A549 (cell line): ENCODE measurements around the gene CCDC85C. TPM values are rescaled to one million over a fixed set of nuclear protein-coding genes. Genes with fewer than 3 reads are reported as not detected.

Source experiments
- ATAC-seq, 2 experiments: fragments of 200-7000 bp in 1 of 2; fragments of >200 bp in 1 of 2; cut with Nextera tagmentation in 1 of 2; cut with Tn5 transposase in 1 of 2; 3 replicates each; pipeline versions ENCODE4 v1.8.0 to v1.9.1; 2018 to 2020; ENCODE audit warnings: mild to moderate bottlenecking in 1 of 2, moderate library complexity in 1 of 2
- CTCF ChIA-PET: fragments of 300-600 bp; sonication (Branson Sonifier 250); formaldehyde crosslinking; extraction: SDS; loops from one replicate; lab custom pipeline; 2021; ENCODE audit warnings: antibody characterized with exemption, inconsistent platforms; lab: Yijun Ruan, JAX
- POLR2A ChIA-PET: fragments of 350-600 bp; formaldehyde crosslinking; extraction: SDS; loops from one replicate; lab custom pipeline; 2021; ENCODE audit warnings: antibody characterized with exemption, inconsistent platforms; lab: Yijun Ruan, JAX
- DNase-seq, 2 experiments: peaks; one replicate each; pipeline versions ENCODE4 v3.0.0 to v3.0.0-alpha.2; 2011 to 2016; ENCODE audit warnings: low read depth in 1 of 2, low spot score in 1 of 2
- FAIRE-seq: peaks from 2 replicates; lab custom pipeline; 2011; peaks lifted over from hg19 to GRCh38; lab: Jason Lieb, UNC
- H3K27ac ChIP-seq, 2 experiments: fragments of >200 bp; sonication (Bioruptor Twin); formaldehyde crosslinking; 3 replicates each; pipeline ENCODE4 v1.5.1; 2016 to 2017
- H3K4me1 ChIP-seq: fragments of >200 bp; sonication (Bioruptor Twin); formaldehyde crosslinking; 3 replicates; pipeline ENCODE4 v1.6.1; 2016
- H3K4me2 ChIP-seq: fragments of >200 bp; sonication (Bioruptor Twin); formaldehyde crosslinking; 3 replicates; pipeline ENCODE4 v1.6.1; 2016
- H3K4me3 ChIP-seq: fragments of >200 bp; sonication (Bioruptor Twin); formaldehyde crosslinking; 3 replicates; pipeline ENCODE4 v1.5.1; 2016
- H3K9me3 ChIP-seq: fragments of >200 bp; sonication (Bioruptor Twin); formaldehyde crosslinking; 3 replicates; pipeline ENCODE4 v1.6.1; 2016
- CBX2 ChIP-seq: fragments of 200-600 bp; sonication (generic); IDR thresholded peaks from 2 replicates; pipeline ENCODE4 v1.6.1; 2016; ENCODE audit warnings: low read depth, mild to moderate bottlenecking, borderline replicate concordance
- CEBPB ChIP-seq, 2 experiments: fragments of >200 bp in 1 of 2; sonication (Bioruptor Twin) in 1 of 2; formaldehyde crosslinking in 1 of 2; IDR thresholded peaks; 2 replicates each; pipeline ENCODE4 v1.6.1; 2012 to 2016
- E2F6 ChIP-seq: IDR thresholded peaks from 2 replicates; pipeline ENCODE4 v1.6.1; 2012; ENCODE audit warnings: low read depth, borderline replicate concordance
- EP300 ChIP-seq, 2 experiments: fragments of >200 bp; sonication (Bioruptor Twin); formaldehyde crosslinking; IDR thresholded peaks; 2 replicates in 1 of 2; 3 replicates in 1 of 2; pipeline ENCODE4 v1.6.1; 2016 to 2017
- ESRRA ChIP-seq: fragments of 150-350 bp; IDR thresholded peaks from 2 replicates; pipeline ENCODE4 v1.6.1; 2014; ENCODE audit warnings: mild to moderate bottlenecking, low read length, borderline replicate concordance
- HOXB5 ChIP-seq: fragments of 250-450 bp; sonication (Bioruptor Pico); IDR thresholded peaks from 2 replicates; pipeline ENCODE4 v1.5.0; 2020; ENCODE audit warnings: mild to moderate bottlenecking, moderate library complexity
- JUNB ChIP-seq: fragments of >200 bp; sonication (Bioruptor Twin); formaldehyde crosslinking; IDR thresholded peaks from 2 replicates; pipeline ENCODE4 v1.6.1; 2016
- KDM5A ChIP-seq: fragments of 200-600 bp; sonication (generic); IDR thresholded peaks from 2 replicates; pipeline ENCODE4 v1.6.1; 2016; ENCODE audit warnings: antibody characterized with exemption, mild to moderate bottlenecking
- MAZ ChIP-seq: fragments of 150-350 bp; IDR thresholded peaks from 2 replicates; pipeline ENCODE4 v1.6.1; 2014; ENCODE audit warnings: antibody characterized with exemption, low read depth, low read length, borderline replicate concordance
- MYC ChIP-seq: IDR thresholded peaks from 2 replicates; pipeline ENCODE4 v1.6.1; 2012; ENCODE audit warnings: mild to moderate bottlenecking, inconsistent platforms, low read length, improper control_type of control experiment, borderline replicate concordance
- PHF8 ChIP-seq: fragments of 200-600 bp; sonication (generic); IDR thresholded peaks from 2 replicates; pipeline ENCODE4 v1.6.1; 2016; ENCODE audit warnings: low read depth, mild to moderate bottlenecking, antibody characterized with exemption, moderate library complexity, borderline replicate concordance
- POLR2A ChIP-seq: IDR thresholded peaks from 2 replicates; pipeline ENCODE4 v1.6.1; 2012; ENCODE audit warnings: mild to moderate bottlenecking, low read length
- RNF2 ChIP-seq: fragments of 200-600 bp; sonication (generic); IDR thresholded peaks from 2 replicates; pipeline ENCODE4 v1.6.1; 2016; ENCODE audit warnings: low read depth, mild to moderate bottlenecking, antibody characterized with exemption, moderate library complexity, borderline replicate concordance
- TP53 ChIP-seq: fragments of 250-450 bp; sonication (Bioruptor Pico); IDR thresholded peaks from 2 replicates; pipeline ENCODE4 v1.5.0; 2021; ENCODE audit warnings: mild to moderate bottlenecking, moderate library complexity
- ZFP36 ChIP-seq: fragments of 450-650 bp; IDR thresholded peaks from 2 replicates; pipeline ENCODE4 v1.6.1; 2014; ENCODE audit warnings: borderline replicate concordance; ENCODE audit not compliant: partially characterized antibody
- ZNF302 ChIP-seq: fragments of 250-450 bp; sonication (Bioruptor Pico); IDR thresholded peaks from 2 replicates; pipeline ENCODE4 v1.9.0; 2021; ENCODE audit warnings: inconsistent platforms, mild to moderate bottlenecking, moderate library complexity
- ZSCAN20 ChIP-seq: fragments of 250-450 bp; sonication (Bioruptor Pico); IDR thresholded peaks from 2 replicates; pipeline ENCODE4 v1.8.0; 2022; ENCODE audit warnings: mild to moderate bottlenecking, moderate library complexity
- WGBS: methylation state at CpG from one replicate; pipeline ENCODE4 v1.1.6; 2017; ENCODE audit errors: missing lambda C conversion rate; 5-methylcytosine and 5-hydroxymethylcytosine counted together
- polyA plus RNA-seq, 4 experiments: library from polyadenylated mRNA; depleted of rRNA in 3 of 4; stranded (reverse); fragments of >200 nt; fragmentation: RNase III in 1 of 4; extraction: RNeasy Plus Mini Kit Qiagen cat#74134 plus additional on column Dnase treatment in 1 of 4; gene quantifications; 2 replicates in 3 of 4; 3 replicates in 1 of 4; pipeline ENCODE4 v1.2.3, GENCODE V29; 2011 to 2017
- TF ChIP-seq, protein P1 (sequence below): IDR thresholded peaks from 2 replicates; pipeline ENCODE4 v1.6.1; 2012
- TF ChIP-seq, protein P2 (sequence below): fragments of 250-450 bp; sonication (Bioruptor Pico); IDR thresholded peaks from 2 replicates; pipeline ENCODE4 v1.5.0; 2020; ENCODE audit warnings: low read depth, mild to moderate bottlenecking, moderate library complexity
- TF ChIP-seq, protein P3 (sequence below): IDR thresholded peaks from 2 replicates; pipeline ENCODE4 v1.6.1; 2012

The CCDC85C gene
- polyA plus RNA-seq, 2 of the 4 experiments (the other 2 are of a cell fraction) = 11.4 to 31.4 TPM

DNA sequence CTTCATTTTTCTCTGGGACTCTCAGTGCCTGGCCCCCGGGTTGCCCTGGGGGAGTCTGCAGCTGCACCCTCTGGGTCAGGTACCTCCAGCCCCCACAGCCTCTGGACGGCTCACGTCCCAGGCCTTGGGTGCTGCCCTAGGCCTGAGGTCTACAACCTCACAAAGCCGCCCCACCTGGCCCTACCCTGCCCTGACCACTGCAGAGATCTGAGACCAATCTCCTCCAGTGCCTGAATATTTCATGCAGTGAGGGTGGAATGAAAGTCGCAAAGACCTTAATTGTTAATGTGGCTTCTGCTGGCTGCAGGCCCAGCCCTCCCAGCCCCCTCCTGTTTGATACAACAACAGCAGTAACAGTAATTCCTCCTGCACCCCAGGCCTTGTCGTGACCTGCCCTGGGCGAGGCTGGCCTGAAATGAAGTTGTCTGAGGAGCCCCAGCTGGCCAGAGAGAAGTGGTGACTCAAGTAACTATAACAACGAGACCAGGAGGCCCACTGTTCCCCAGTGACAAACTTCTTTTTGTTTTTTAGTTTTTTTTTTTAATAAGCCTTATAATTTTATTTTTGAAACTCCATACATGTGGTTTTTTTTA lies 8.8 kb upstream of the CCDC85C start:
- H3K4me1 ChIP-seq = peaks cover 5% of the 10 kb centered on the region; the same call in 1 of the 3 replicates
- CTCF ChIA-PET = interaction anchor here (0.9 to 11.6 kb wide), 2 partner anchors 9 to 15 kb away, joined by 3 to 71 read pairs; no protein-coding TSS in a partner anchor
- POLR2A ChIA-PET = no interaction called here
- H3K27ac ChIP-seq = no peak overlapping the region
- no peak for TF ChIP-seq ZNF302 (CRISPR knock-in tag)
- no peak for TF ChIP-seq KDM5A
- TF ChIP-seq, protein P1, sequence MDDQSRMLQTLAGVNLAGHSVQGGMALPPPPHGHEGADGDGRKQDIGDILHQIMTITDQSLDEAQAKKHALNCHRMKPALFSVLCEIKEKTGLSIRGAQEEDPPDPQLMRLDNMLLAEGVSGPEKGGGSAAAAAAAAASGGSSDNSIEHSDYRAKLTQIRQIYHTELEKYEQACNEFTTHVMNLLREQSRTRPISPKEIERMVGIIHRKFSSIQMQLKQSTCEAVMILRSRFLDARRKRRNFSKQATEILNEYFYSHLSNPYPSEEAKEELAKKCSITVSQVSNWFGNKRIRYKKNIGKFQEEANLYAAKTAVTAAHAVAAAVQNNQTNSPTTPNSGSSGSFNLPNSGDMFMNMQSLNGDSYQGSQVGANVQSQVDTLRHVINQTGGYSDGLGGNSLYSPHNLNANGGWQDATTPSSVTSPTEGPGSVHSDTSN = no peak
- TF ChIP-seq ESRRA = no peak
- TF ChIP-seq, all 56 proteins: peak for 0
- Histone ChIP-seq H3K9me3 (no peaks in the 10 kb centered on the region), H3K4me3 (no peak overlapping the region), H3K4me2 (no peak overlapping the region)
- ATAC-seq (no peak), FAIRE-seq (no peak), DNase-seq (no peak)
- WGBS = 75% methylated on average over 5 of the region's 8 CpGs

GRCh38 chr14:99612071-99612737 lies 8.2 kb upstream of the CCDC85C start:
- ATAC-seq (no peak), DNase-seq (no peak), FAIRE-seq (no peak)
- 72% methylated on average over 11 of the region's 11 CpGs for WGBS
- Histone ChIP-seq H3K27ac (no peak overlapping the region), H3K4me3 (no peak overlapping the region), H3K4me2 (no peak overlapping the region)
- POLR2A ChIA-PET = no interaction called here
- TF ChIP-seq, protein P1 = no peak
- TF ChIP-seq ZSCAN20 (CRISPR knock-in tag) (no peak), PHF8 (no peak), CBX2 (no peak), RNF2 (no peak), TP53 (no peak), CEBPB (IDR thresholded peaks at IDR 0.05) (no peak), ZFP36 (no peak), MYC (no peak), EP300 (IDR thresholded peaks at IDR 0.05) (no peak), MAZ (no peak), HOXB5 (CRISPR knock-in tag) (no peak), POLR2A (no peak), E2F6 (no peak), JUNB (no peak)
- TF ChIP-seq, protein P2, sequence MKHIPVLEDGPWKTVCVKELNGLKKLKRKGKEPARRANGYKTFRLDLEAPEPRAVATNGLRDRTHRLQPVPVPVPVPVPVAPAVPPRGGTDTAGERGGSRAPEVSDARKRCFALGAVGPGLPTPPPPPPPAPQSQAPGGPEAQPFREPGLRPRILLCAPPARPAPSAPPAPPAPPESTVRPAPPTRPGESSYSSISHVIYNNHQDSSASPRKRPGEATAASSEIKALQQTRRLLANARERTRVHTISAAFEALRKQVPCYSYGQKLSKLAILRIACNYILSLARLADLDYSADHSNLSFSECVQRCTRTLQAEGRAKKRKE (CRISPR knock-in tag) = no peak
- TF ChIP-seq, protein P3, sequence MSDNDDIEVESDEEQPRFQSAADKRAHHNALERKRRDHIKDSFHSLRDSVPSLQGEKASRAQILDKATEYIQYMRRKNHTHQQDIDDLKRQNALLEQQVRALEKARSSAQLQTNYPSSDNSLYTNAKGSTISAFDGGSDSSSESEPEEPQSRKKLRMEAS = no peak
- TF ChIP-seq, all 56 proteins: peak for 0
- peaks cover 5% of the 10 kb centered on the region; the same call in 1 of the 3 replicates for H3K4me1 ChIP-seq
- CTCF ChIA-PET = interaction anchor here (0.9 to 11.6 kb wide), 2 partner anchors 9 to 16 kb away, joined by 3 to 71 read pairs; no protein-coding TSS in a partner anchor
- H3K9me3 ChIP-seq = no peaks in the 10 kb centered on the region
